HepG2 (cell line): Measurements from ENCODE around the gene MSI2.

Source experiments
- FOXA1 ChIP-seq, 2 experiments: fragments of 450-650 bp in 1 of 2; sonication (generic) in 1 of 2; formaldehyde crosslinking in 1 of 2; IDR thresholded peaks; 2 replicates each; pipeline versions ENCODE4 v1.4.0 to v1.6.1; 2016 to 2020; ENCODE audit warnings: missing genetic modification reagents in 1 of 2
- FOXC1 ChIP-seq: sonication (generic); formaldehyde crosslinking; IDR thresholded peaks from 2 replicates; pipeline ENCODE4 v1.8.0; 2022; ENCODE audit warnings: mild to moderate bottlenecking, missing genetic modification reagents, borderline replicate concordance
- HMG20B ChIP-seq: conservative IDR thresholded peaks from 2 replicates; pipeline ENCODE4 v1.6.1; 2016; ENCODE audit warnings: missing genetic modification reagents, missing compliant biosample characterization
- PHB2 ChIP-seq: fragments of 450-650 bp; IDR thresholded peaks from 2 replicates; pipeline ENCODE4 v1.6.1; 2018; ENCODE audit not compliant: partially characterized antibody
- POLR2A ChIP-seq, 2 experiments: IDR thresholded peaks; 2 replicates each; pipeline ENCODE4 v1.6.1; 2011; ENCODE audit warnings: low read depth in 2 of 2, low read length in 2 of 2, mild to moderate bottlenecking in 1 of 2, moderate library complexity in 1 of 2; ENCODE audit not compliant: insufficient read depth in 1 of 2
- SMAD9 ChIP-seq: sonication (generic); formaldehyde crosslinking; IDR thresholded peaks from 2 replicates; pipeline ENCODE4 v1.5.1; 2020; ENCODE audit warnings: mild to moderate bottlenecking, missing genetic modification reagents
- TCF7L2 ChIP-seq: IDR thresholded peaks from 2 replicates; pipeline ENCODE4 v1.6.1; 2011; ENCODE audit warnings: mild to moderate bottlenecking, low read depth, low read length, moderate library complexity
- TF ChIP-seq, protein P1 (sequence below): sonication (generic); formaldehyde crosslinking; IDR thresholded peaks from 2 replicates; pipeline ENCODE4 v1.5.0; 2020; ENCODE audit warnings: mild to moderate bottlenecking, missing genetic modification reagents, moderate library complexity
- TF ChIP-seq, protein P2 (sequence below): sonication (generic); formaldehyde crosslinking; IDR thresholded peaks from 2 replicates; pipeline ENCODE4 v1.4.0; 2020; ENCODE audit warnings: missing genetic modification reagents

DNA sequence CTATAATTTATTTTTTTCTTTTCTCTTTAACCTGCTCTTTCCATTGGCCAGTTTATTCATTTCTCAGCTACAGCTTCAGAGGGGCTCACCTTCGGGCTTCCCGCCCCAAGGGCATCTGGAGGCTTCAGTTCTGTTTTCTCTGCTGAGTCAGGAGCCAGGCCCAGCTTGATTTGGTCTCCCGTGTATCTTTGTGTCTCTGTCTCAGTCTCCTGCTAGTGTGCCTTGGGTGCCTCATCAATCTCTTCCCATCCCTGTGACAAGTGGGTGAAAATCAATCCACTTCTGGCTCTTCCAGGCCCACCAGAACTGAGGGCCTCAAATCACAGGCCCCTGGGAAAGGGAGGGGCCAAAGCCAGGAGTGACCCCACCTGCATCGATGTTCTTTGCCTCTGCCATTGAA is 416.6 kb downstream of the MSI2 start:
- TF ChIP-seq, protein P1, sequence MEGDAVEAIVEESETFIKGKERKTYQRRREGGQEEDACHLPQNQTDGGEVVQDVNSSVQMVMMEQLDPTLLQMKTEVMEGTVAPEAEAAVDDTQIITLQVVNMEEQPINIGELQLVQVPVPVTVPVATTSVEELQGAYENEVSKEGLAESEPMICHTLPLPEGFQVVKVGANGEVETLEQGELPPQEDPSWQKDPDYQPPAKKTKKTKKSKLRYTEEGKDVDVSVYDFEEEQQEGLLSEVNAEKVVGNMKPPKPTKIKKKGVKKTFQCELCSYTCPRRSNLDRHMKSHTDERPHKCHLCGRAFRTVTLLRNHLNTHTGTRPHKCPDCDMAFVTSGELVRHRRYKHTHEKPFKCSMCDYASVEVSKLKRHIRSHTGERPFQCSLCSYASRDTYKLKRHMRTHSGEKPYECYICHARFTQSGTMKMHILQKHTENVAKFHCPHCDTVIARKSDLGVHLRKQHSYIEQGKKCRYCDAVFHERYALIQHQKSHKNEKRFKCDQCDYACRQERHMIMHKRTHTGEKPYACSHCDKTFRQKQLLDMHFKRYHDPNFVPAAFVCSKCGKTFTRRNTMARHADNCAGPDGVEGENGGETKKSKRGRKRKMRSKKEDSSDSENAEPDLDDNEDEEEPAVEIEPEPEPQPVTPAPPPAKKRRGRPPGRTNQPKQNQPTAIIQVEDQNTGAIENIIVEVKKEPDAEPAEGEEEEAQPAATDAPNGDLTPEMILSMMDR, result no peak
- no peak for TF ChIP-seq PHB2
- TF ChIP-seq POLR2A (IDR thresholded peaks at IDR 0.05; ENCODE audit: insufficient read depth in 1 of 2, low read depth in 2 of 2, low read length in 2 of 2), result no peak
- no peak for TF ChIP-seq FOXA1 (IDR thresholded peaks at IDR 0.05)
- no peak for TF ChIP-seq FOXA1 (CRISPR knock-in tag; IDR thresholded peaks at IDR 0.05)
- TF ChIP-seq TCF7L2, result no peak
- TF ChIP-seq, protein P2, sequence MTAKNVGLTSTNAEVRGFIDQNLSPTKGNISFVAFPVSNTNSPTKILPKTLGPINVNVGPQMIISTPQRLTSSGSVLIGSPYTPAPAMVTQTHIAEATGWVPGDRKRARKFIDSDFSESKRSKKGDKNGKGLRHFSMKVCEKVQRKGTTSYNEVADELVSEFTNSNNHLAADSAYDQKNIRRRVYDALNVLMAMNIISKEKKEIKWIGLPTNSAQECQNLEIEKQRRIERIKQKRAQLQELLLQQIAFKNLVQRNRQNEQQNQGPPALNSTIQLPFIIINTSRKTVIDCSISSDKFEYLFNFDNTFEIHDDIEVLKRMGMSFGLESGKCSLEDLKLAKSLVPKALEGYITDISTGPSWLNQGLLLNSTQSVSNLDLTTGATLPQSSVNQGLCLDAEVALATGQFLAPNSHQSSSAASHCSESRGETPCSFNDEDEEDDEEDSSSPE (CRISPR knock-in tag), result no peak
- no peak for TF ChIP-seq HMG20B (CRISPR knock-in tag)
- TF ChIP-seq FOXC1 (CRISPR knock-in tag), result no peak
- no peak for TF ChIP-seq SMAD9 (CRISPR knock-in tag)
